WERI-Rb-1 (cell line): Measurements from ENCODE around the gene SEZ6.

Experiments
- DNase-seq: peaks from one replicate; pipeline ENCODE4 v3.0.0-alpha.2; 2020
- H3K27ac ChIP-seq: fragments of 250-450 bp; sonication (Bioruptor Pico); 2 replicates; pipeline ENCODE4 v1.5.1; 2020; ENCODE audit warnings: mild to moderate bottlenecking, moderate library complexity
- H3K27me3 ChIP-seq: fragments of 250-450 bp; sonication (Bioruptor Pico); 2 replicates; pipeline ENCODE4 v1.5.1; 2021; ENCODE audit warnings: mild to moderate bottlenecking, low read depth, moderate library complexity; ENCODE audit not compliant: insufficient read depth, severe bottlenecking
- H3K36me3 ChIP-seq: fragments of 250-450 bp; sonication (Bioruptor Pico); 2 replicates; pipeline ENCODE4 v1.5.1; 2020; ENCODE audit warnings: mild to moderate bottlenecking, moderate library complexity
- H3K4me3 ChIP-seq: 2 replicates; pipeline ENCODE4 v1.5.1; 2011; ENCODE audit warnings: low read depth, mild to moderate bottlenecking, control low read depth, low read length
- H3K9me3 ChIP-seq: fragments of 250-450 bp; sonication (Bioruptor Pico); 2 replicates; pipeline ENCODE4 v1.5.1; 2021; ENCODE audit warnings: mild to moderate bottlenecking, moderate library complexity; ENCODE audit not compliant: severe bottlenecking
- TF ChIP-seq, protein P1 (sequence below): IDR thresholded peaks from 2 replicates; pipeline ENCODE4 v1.5.1; 2011; ENCODE audit warnings: low read depth, mild to moderate bottlenecking, control low read depth, inconsistent platforms, low read length

The SEZ6 gene

DNA sequence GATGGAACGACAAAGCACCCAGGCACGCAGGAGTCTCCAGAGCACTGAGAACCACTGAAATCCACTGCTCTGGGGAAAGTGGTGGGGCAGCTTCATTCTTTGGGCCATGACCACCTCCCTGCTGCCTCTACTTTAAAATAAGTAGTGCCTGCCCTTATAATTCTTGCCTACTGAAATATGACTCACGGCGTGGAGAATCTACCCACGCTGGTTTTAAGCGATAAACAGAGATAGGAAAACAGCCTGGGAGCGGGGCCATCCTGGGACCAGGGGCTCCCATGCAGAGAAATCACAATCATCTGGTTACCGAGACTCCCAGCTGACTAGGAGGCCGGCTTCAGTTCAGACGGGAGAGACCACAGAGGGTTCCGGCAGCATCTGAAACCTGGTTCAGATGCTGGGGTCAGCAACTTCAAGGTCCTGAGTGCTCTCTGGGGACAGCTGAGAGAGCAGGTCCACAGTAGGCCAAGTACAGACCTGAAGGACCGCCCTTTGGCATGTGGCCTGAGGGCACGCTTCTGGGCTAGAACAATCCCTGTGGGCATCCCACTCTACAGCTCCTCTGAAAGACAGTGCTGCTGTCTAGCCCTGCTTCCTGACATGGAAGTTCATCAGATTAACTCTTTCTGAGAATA is 94.3 kb downstream of the SEZ6 start:
- Histone ChIP-seq H3K27me3 (no peaks in the 10 kb centered on the region), H3K9me3 (no peaks in the 10 kb centered on the region), H3K4me3 (no peak overlapping the region), H3K27ac (no peak overlapping the region), H3K36me3 (peaks cover 95% of the 10 kb centered on the region)
- TF ChIP-seq, protein P1, sequence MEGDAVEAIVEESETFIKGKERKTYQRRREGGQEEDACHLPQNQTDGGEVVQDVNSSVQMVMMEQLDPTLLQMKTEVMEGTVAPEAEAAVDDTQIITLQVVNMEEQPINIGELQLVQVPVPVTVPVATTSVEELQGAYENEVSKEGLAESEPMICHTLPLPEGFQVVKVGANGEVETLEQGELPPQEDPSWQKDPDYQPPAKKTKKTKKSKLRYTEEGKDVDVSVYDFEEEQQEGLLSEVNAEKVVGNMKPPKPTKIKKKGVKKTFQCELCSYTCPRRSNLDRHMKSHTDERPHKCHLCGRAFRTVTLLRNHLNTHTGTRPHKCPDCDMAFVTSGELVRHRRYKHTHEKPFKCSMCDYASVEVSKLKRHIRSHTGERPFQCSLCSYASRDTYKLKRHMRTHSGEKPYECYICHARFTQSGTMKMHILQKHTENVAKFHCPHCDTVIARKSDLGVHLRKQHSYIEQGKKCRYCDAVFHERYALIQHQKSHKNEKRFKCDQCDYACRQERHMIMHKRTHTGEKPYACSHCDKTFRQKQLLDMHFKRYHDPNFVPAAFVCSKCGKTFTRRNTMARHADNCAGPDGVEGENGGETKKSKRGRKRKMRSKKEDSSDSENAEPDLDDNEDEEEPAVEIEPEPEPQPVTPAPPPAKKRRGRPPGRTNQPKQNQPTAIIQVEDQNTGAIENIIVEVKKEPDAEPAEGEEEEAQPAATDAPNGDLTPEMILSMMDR, result no peak
- no peak for DNase-seq

DNA sequence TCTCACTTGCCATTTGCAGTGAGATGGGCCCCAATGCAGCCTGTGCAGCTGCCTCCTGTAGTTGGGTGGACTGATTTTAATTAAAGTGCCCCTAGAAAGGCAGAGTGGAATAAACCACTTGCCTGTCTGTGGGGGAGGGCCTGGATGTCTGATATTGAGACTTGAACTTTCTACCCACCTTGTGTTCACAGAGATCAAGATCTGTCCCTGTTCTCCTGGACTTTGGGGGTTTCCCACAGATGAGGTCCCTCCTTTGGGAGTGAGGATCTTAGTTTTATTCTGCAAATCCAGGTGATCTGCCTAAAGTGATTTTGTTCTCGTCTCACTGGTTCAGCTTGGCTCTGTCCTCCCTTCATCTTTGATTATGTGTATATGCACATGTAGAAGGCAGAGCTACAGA is 95.3 kb downstream of the SEZ6 start:
- H3K27ac ChIP-seq, result no peak overlapping the region
- H3K27me3 ChIP-seq, result no peaks in the 10 kb centered on the region
- DNase-seq, result no peak
- H3K36me3 ChIP-seq, result peaks cover 93% of the 10 kb centered on the region
- TF ChIP-seq, protein P1, result no peak
- no peak overlapping the region for H3K4me3 ChIP-seq
- H3K9me3 ChIP-seq, result no peaks in the 10 kb centered on the region

DNA sequence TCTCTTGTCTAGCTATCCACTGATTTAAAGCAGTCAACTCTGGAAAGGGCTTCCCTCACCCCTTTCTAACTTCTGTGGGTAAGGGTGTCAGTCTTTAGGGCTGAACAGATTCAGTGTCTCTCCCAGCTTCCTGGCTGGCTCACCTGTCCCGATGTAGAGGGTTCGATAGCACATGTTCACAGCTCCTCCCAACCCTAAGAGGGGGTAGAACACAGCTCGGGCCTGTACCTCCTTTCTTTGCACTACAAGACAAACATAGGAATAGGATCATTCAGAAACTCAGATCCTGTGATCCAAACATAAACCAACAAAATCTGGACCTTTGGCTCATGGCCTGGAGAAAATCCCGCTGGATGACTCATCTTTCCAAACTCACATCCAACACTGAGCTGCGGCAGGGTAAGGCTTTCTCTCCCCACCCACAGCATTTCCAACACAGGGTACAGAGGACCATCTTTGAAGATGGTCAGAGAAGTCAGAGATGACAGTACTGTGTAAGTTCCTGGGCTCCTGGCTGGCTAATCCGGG is 97.1 kb downstream of the SEZ6 start:
- Histone ChIP-seq H3K36me3 (peaks cover 79% of the 10 kb centered on the region), H3K27ac (no peak overlapping the region), H3K4me3 (no peak overlapping the region), H3K9me3 (no peaks in the 10 kb centered on the region), H3K27me3 (no peaks in the 10 kb centered on the region)
- DNase-seq, result no peak
- TF ChIP-seq, protein P1, result no peak

DNA sequence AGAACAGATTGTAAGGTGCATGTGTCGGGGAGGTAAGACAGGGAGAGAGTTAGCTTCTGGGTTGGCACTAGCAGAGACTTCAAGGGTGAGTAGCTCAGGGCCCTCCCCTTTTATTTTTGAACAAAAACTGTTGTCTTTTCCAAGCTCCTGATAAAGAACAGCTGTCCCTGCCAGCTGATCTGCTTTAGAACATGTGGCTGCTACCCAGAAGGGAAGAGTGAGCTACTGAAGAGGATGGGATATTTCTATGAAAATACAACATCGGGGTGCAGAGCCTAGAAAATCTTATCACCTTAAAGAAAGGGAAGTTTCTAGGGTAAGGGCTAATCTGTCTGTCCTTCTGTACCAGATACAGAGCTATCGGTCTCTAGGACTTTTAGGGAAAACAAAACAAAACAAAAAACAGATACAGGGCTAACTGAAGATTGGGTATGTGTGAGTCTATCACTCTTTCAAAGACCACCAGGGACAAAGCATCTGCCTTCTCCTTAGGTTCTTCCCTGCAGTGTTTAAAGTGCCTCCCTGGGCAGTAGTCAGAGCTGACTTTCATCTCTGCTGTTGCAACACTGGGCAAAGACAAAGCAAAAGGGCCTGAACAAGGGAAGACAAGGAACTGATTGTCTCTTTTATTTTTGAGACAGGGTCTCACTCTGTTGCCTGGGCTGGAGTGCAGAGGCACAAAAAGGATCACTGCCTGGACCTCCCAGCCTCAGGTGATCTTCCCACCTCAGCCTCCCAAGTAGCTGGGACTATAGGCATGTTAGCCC is 97.9 kb downstream of the SEZ6 start:
- H3K36me3 ChIP-seq, result peaks cover 71% of the 10 kb centered on the region
- TF ChIP-seq, protein P1, result no peak
- H3K9me3 ChIP-seq, result no peaks in the 10 kb centered on the region
- H3K27me3 ChIP-seq, result no peaks in the 10 kb centered on the region
- H3K4me3 ChIP-seq, result no peak overlapping the region
- DNase-seq, result no peak
- H3K27ac ChIP-seq, result no peak overlapping the region

- no peak overlapping the region for H3K4me3 ChIP-seq
- no peak overlapping the region for H3K27ac ChIP-seq
- H3K36me3 ChIP-seq, result peaks cover 63% of the 10 kb centered on the region
- DNase-seq, result no peak
- no peaks in the 10 kb centered on the region for H3K9me3 ChIP-seq
- no peaks in the 10 kb centered on the region for H3K27me3 ChIP-seq
- TF ChIP-seq, protein P1, result no peak
Measured at GRCh38 chr17:28906706-28907438, 99.0 kb downstream of the SEZ6 start.
